ENCODE measurements around the gene PPP6R2.
A peak's percentile ranks its signal among the peaks of the same experiment; 100 is the strongest.

PPP6R2 gene

GRCh38 chr22:50475652-50476002, 132.5 kb downstream of the PPP6R2 start:
- peaks cover 44% of the 10 kb centered on the region for H3K4me1 Mint-ChIP-seq
- H3K36me3 Mint-ChIP-seq = peaks cover 2% of the 10 kb centered on the region
- no peaks in the 10 kb centered on the region for H3K9me3 Mint-ChIP-seq
- H3K4me3 Mint-ChIP-seq = peak overlapping the region; percentile 71
- H3K27ac Mint-ChIP-seq = no peak overlapping the region
- H3K27me3 Mint-ChIP-seq = no peaks in the 10 kb centered on the region

- H3K4me1 Mint-ChIP-seq = peaks cover 33% of the 10 kb centered on the region
- H3K27ac Mint-ChIP-seq = peak overlapping the region; percentile 63
- no peaks in the 10 kb centered on the region for H3K27me3 Mint-ChIP-seq
- H3K36me3 Mint-ChIP-seq = peaks cover 2% of the 10 kb centered on the region
- no peaks in the 10 kb centered on the region for H3K9me3 Mint-ChIP-seq
- H3K4me3 Mint-ChIP-seq = peak overlapping the region; percentile 27
Measured at GRCh38 chr22:50476868-50477267, 133.7 kb downstream of the PPP6R2 start.

GRCh38 chr22:50477923-50478322, 134.8 kb downstream of the PPP6R2 start:
- Mint-ChIP-seq H3K36me3 (peaks cover 2% of the 10 kb centered on the region), H3K4me3 (no peak overlapping the region), H3K4me1 (peaks cover 22% of the 10 kb centered on the region), H3K27me3 (no peaks in the 10 kb centered on the region), H3K9me3 (no peaks in the 10 kb centered on the region), H3K27ac (no peak overlapping the region)

GRCh38 chr22:50479721-50480120, 136.6 kb downstream of the PPP6R2 start:
- H3K4me3 Mint-ChIP-seq = peak overlapping the region; percentile 79
- H3K4me1 Mint-ChIP-seq = peaks cover 9% of the 10 kb centered on the region
- H3K36me3 Mint-ChIP-seq = no peaks in the 10 kb centered on the region
- H3K9me3 Mint-ChIP-seq = no peaks in the 10 kb centered on the region
- H3K27me3 Mint-ChIP-seq = no peaks in the 10 kb centered on the region
- peak overlapping the region; percentile 6 for H3K27ac Mint-ChIP-seq

GRCh38 chr22:50481045-50481439, 137.9 kb downstream of the PPP6R2 start:
- Mint-ChIP-seq H3K36me3 (no peaks in the 10 kb centered on the region), H3K4me1 (peaks cover 3% of the 10 kb centered on the region), H3K27me3 (no peaks in the 10 kb centered on the region), H3K9me3 (no peaks in the 10 kb centered on the region), H3K4me3 (peak overlapping the region; percentile 66), H3K27ac (no peak overlapping the region)

GRCh38 chr22:50481440-50482106, 138.4 kb downstream of the PPP6R2 start, which contains the start of gene ADM2:
ADM2 (plus strand) TSS chr22:50481543; CDS start chr22:50481848, 305 bp downstream.
- Mint-ChIP-seq H3K4me3 (peak within 1 kb of the TSS; percentile 83), H3K9me3 (no peaks in the 10 kb centered on the region), H3K27me3 (no peaks in the 10 kb centered on the region), H3K4me1 (peaks cover 3% of the 10 kb centered on the region), H3K27ac (no peak within 1 kb of the TSS), H3K36me3 (no peaks in the 10 kb centered on the region)

- H3K4me3 Mint-ChIP-seq = peak overlapping the region; percentile 83
- no peaks in the 10 kb centered on the region for H3K27me3 Mint-ChIP-seq
- H3K36me3 Mint-ChIP-seq = no peaks in the 10 kb centered on the region
- peaks cover 3% of the 10 kb centered on the region for H3K4me1 Mint-ChIP-seq
- H3K27ac Mint-ChIP-seq = no peak overlapping the region
- no peaks in the 10 kb centered on the region for H3K9me3 Mint-ChIP-seq
Measured at GRCh38 chr22:50482107-50483074, 139.3 kb downstream of the PPP6R2 start.

- no peaks in the 10 kb centered on the region for H3K9me3 Mint-ChIP-seq
- peaks cover 3% of the 10 kb centered on the region for H3K4me1 Mint-ChIP-seq
- no peaks in the 10 kb centered on the region for H3K36me3 Mint-ChIP-seq
- H3K27me3 Mint-ChIP-seq = no peaks in the 10 kb centered on the region
- peak overlapping the region; percentile 26 for H3K4me3 Mint-ChIP-seq
- H3K27ac Mint-ChIP-seq = no peak overlapping the region
Measured at GRCh38 chr22:50483106-50483505, 140.0 kb downstream of the PPP6R2 start.

GRCh38 chr22:50483556-50483955, 140.4 kb downstream of the PPP6R2 start:
- Mint-ChIP-seq H3K4me1 (peaks cover 3% of the 10 kb centered on the region), H3K27me3 (no peaks in the 10 kb centered on the region), H3K4me3 (no peak overlapping the region), H3K36me3 (no peaks in the 10 kb centered on the region), H3K9me3 (no peaks in the 10 kb centered on the region), H3K27ac (no peak overlapping the region)

- Mint-ChIP-seq H3K27ac (peak overlapping the region; percentile 59), H3K9me3 (no peaks in the 10 kb centered on the region), H3K36me3 (no peaks in the 10 kb centered on the region), H3K27me3 (no peaks in the 10 kb centered on the region), H3K4me3 (no peak overlapping the region), H3K4me1 (peaks cover 3% of the 10 kb centered on the region)
Measured at GRCh38 chr22:50483977-50484853, 141.1 kb downstream of the PPP6R2 start.

- no peak overlapping the region for H3K27ac Mint-ChIP-seq
- no peak overlapping the region for H3K4me3 Mint-ChIP-seq
- no peaks in the 10 kb centered on the region for H3K9me3 Mint-ChIP-seq
- H3K36me3 Mint-ChIP-seq = no peaks in the 10 kb centered on the region
- no peaks in the 10 kb centered on the region for H3K4me1 Mint-ChIP-seq
- H3K27me3 Mint-ChIP-seq = no peaks in the 10 kb centered on the region
Measured at GRCh38 chr22:50485221-50486131, 142.3 kb downstream of the PPP6R2 start.

- no peaks in the 10 kb centered on the region for H3K9me3 Mint-ChIP-seq
- H3K27ac Mint-ChIP-seq = no peak within 1 kb of the TSS
- no peaks in the 10 kb centered on the region for H3K36me3 Mint-ChIP-seq
- peaks cover 7% of the 10 kb centered on the region for H3K4me1 Mint-ChIP-seq
- no peaks in the 10 kb centered on the region for H3K27me3 Mint-ChIP-seq
- no peak within 1 kb of the TSS for H3K4me3 Mint-ChIP-seq
Measured at GRCh38 chr22:50486561-50487289, 143.6 kb downstream of the PPP6R2 start, which contains the start of gene MIOX. MIOX (plus strand) TSS chr22:50486859; CDS start chr22:50486898, 39 bp downstream.

GRCh38 chr22:50487290-50488005, 144.3 kb downstream of the PPP6R2 start:
- Mint-ChIP-seq H3K36me3 (no peaks in the 10 kb centered on the region), H3K9me3 (no peaks in the 10 kb centered on the region), H3K4me1 (peaks cover 7% of the 10 kb centered on the region), H3K4me3 (no peak overlapping the region), H3K27me3 (no peaks in the 10 kb centered on the region), H3K27ac (no peak overlapping the region)

Data from activated naive CD4-positive, alpha-beta T cell treated with anti-CD3 and anti-CD28 coated beads, Interleukin-2, amount 50 U/mL, for 24 hours (primary cell).